Spleen (tissue), 7 donors: ENCODE results near the gene KEAP1.

Experiments used
- CTCF ChIP-seq, 11 experiments: fragments of 200-600 bp in 7 of 11; fragments of 450-650 bp in 4 of 11; sonication (generic) in 4 of 11; IDR thresholded peaks in 8 of 11; conservative IDR thresholded peaks in 3 of 11; 1 replicate in 7 of 11; 2 replicates in 4 of 11; pipeline versions ENCODE4 v1.4.0 to v1.8.0; 2016 to 2021; ENCODE audit warnings: antibody characterized with exemption in 11 of 11, inconsistent platforms in 4 of 11, mild to moderate bottlenecking in 1 of 11
- POLR2A ChIP-seq, 3 donors: fragments of 450-650 bp; IDR thresholded peaks; one replicate each; pipeline ENCODE4 v1.5.1; 2017; ENCODE audit warnings: antibody characterized with exemption in 3 of 3, mild to moderate bottlenecking in 1 of 3
- donor health status: DM: no; HTN: no; CAD: no; lungs with moderate emphysema.
- donor health status: DM: no; HTN: no; CAD: no.
- donor health status: DM: no; HTN: no; CAD: no.

GRCh38 chr19:10550336-10550735 is 47.2 kb upstream of the KEAP1 start:
- TF ChIP-seq CTCF (IDR thresholded peaks at IDR 0.05 in 8 of 11, conservative IDR thresholded peaks at IDR 0.05 in 3 of 11) (no peak), POLR2A (IDR thresholded peaks at IDR 0.05) (no peak)
